DND-41 (cell line): Measurements from ENCODE around the gene FITM1.

Source experiments
- CTCF ChIP-seq: IDR thresholded peaks from 2 replicates; pipeline ENCODE4 v1.5.1; 2012; ENCODE audit warnings: borderline replicate concordance, low read length, moderate library complexity, mild to moderate bottlenecking; ENCODE audit not compliant: poor library complexity, severe bottlenecking; ENCODE audit errors: extremely low read depth
- EZH2 ChIP-seq: IDR thresholded peaks from 3 replicates; pipeline ENCODE4 v1.6.1; 2012; ENCODE audit warnings: borderline replicate concordance, low read depth, mild to moderate bottlenecking, moderate library complexity, low read length, inconsistent platforms; ENCODE audit not compliant: severe bottlenecking

- TF ChIP-seq CTCF (no peak), EZH2 (no peak)
Observed at GRCh38 chr14:24108336-24108874, 22.1 kb upstream of the FITM1 start.
